Rectal smooth muscle tissue (tissue), 1 donor: ENCODE data around the gene USF1.

Experiments
- H3K27ac ChIP-seq: one replicate; pipeline ENCODE4 v1.7.0; 2013; ENCODE audit warnings: low read depth, low read length, inconsistent platforms
- H3K27me3 ChIP-seq: one replicate; pipeline ENCODE4 v1.7.0; 2013; ENCODE audit warnings: low read length; ENCODE audit not compliant: control insufficient read depth, insufficient read depth
- H3K36me3 ChIP-seq: one replicate; pipeline ENCODE4 v1.7.0; 2013; ENCODE audit warnings: low read length; ENCODE audit not compliant: control insufficient read depth, insufficient read depth
- H3K4me1 ChIP-seq: one replicate; pipeline ENCODE4 v1.7.0; 2013; ENCODE audit warnings: low read length; ENCODE audit not compliant: control insufficient read depth, insufficient read depth
- H3K4me3 ChIP-seq: one replicate; pipeline ENCODE4 v1.7.0; 2013; ENCODE audit warnings: low read length
- H3K9ac ChIP-seq: one replicate; pipeline ENCODE4 v1.7.0; 2013; ENCODE audit warnings: low read length

The USF1 gene

GRCh38 chr1:161085165-161085564 lies 39.4 kb upstream of the USF1 start:
- no peaks in the 10 kb centered on the region for H3K36me3 ChIP-seq
- no peak overlapping the region for H3K27ac ChIP-seq
- H3K4me3 ChIP-seq, result no peak overlapping the region
- no peak overlapping the region for H3K9ac ChIP-seq
- H3K4me1 ChIP-seq, result no peaks in the 10 kb centered on the region
- no peaks in the 10 kb centered on the region for H3K27me3 ChIP-seq

GRCh38 chr1:161084597-161084988 lies 38.8 kb upstream of the USF1 start:
- H3K36me3 ChIP-seq, result no peaks in the 10 kb centered on the region
- H3K27ac ChIP-seq, result no peak overlapping the region
- H3K9ac ChIP-seq, result no peak overlapping the region
- no peaks in the 10 kb centered on the region for H3K4me1 ChIP-seq
- H3K4me3 ChIP-seq, result no peak overlapping the region
- H3K27me3 ChIP-seq, result no peaks in the 10 kb centered on the region

- H3K4me1 ChIP-seq, result no peaks in the 10 kb centered on the region
- H3K27ac ChIP-seq, result no peak overlapping the region
- H3K9ac ChIP-seq, result no peak overlapping the region
- no peak overlapping the region for H3K4me3 ChIP-seq
- H3K36me3 ChIP-seq, result no peaks in the 10 kb centered on the region
- H3K27me3 ChIP-seq, result no peaks in the 10 kb centered on the region
Measured at GRCh38 chr1:161083748-161084596, 38.2 kb upstream of the USF1 start.

- Histone ChIP-seq H3K9ac (no peak overlapping the region), H3K4me1 (no peaks in the 10 kb centered on the region), H3K27me3 (no peaks in the 10 kb centered on the region), H3K36me3 (no peaks in the 10 kb centered on the region), H3K27ac (no peak overlapping the region), H3K4me3 (no peak overlapping the region)
Measured at GRCh38 chr1:161082996-161083747, 37.4 kb upstream of the USF1 start.

- H3K4me3 ChIP-seq, result no peak overlapping the region
- no peak overlapping the region for H3K9ac ChIP-seq
- no peaks in the 10 kb centered on the region for H3K36me3 ChIP-seq
- no peak overlapping the region for H3K27ac ChIP-seq
- H3K27me3 ChIP-seq, result no peaks in the 10 kb centered on the region
- H3K4me1 ChIP-seq, result no peaks in the 10 kb centered on the region
Measured at GRCh38 chr1:161082483-161082882, 36.7 kb upstream of the USF1 start.

GRCh38 chr1:161081519-161081918 lies 35.7 kb upstream of the USF1 start:
- Histone ChIP-seq H3K4me3 (no peak overlapping the region), H3K27ac (no peak overlapping the region), H3K36me3 (no peaks in the 10 kb centered on the region), H3K9ac (no peak overlapping the region), H3K4me1 (no peaks in the 10 kb centered on the region), H3K27me3 (no peaks in the 10 kb centered on the region)

- Histone ChIP-seq H3K4me1 (no peaks in the 10 kb centered on the region), H3K27me3 (no peaks in the 10 kb centered on the region), H3K27ac (no peak overlapping the region), H3K9ac (no peak overlapping the region), H3K36me3 (no peaks in the 10 kb centered on the region), H3K4me3 (no peak overlapping the region)
Measured at GRCh38 chr1:161080441-161081405, 34.9 kb upstream of the USF1 start.

- Histone ChIP-seq H3K36me3 (no peaks in the 10 kb centered on the region), H3K27me3 (no peaks in the 10 kb centered on the region), H3K4me3 (no peak overlapping the region), H3K4me1 (no peaks in the 10 kb centered on the region), H3K27ac (no peak overlapping the region), H3K9ac (no peak overlapping the region)
Measured at GRCh38 chr1:161079436-161080110, 33.8 kb upstream of the USF1 start.

GRCh38 chr1:161077426-161077825 lies 31.6 kb upstream of the USF1 start:
- no peak overlapping the region for H3K4me3 ChIP-seq
- H3K36me3 ChIP-seq, result no peaks in the 10 kb centered on the region

GRCh38 chr1:161076410-161076809 lies 30.6 kb upstream of the USF1 start:
- Histone ChIP-seq H3K36me3 (no peaks in the 10 kb centered on the region), H3K27ac (no peak overlapping the region), H3K4me3 (no peak overlapping the region), H3K4me1 (no peaks in the 10 kb centered on the region), H3K27me3 (no peaks in the 10 kb centered on the region), H3K9ac (no peak overlapping the region)

More at GRCh38 chr1:161077426-161077825, 31.6 kb upstream of the USF1 start:
- Histone ChIP-seq H3K4me1 (no peaks in the 10 kb centered on the region), H3K27ac (no peak overlapping the region), H3K9ac (no peak overlapping the region), H3K27me3 (no peaks in the 10 kb centered on the region)

GRCh38 chr1:161074676-161075368 lies 29.0 kb upstream of the USF1 start:
- no peaks in the 10 kb centered on the region for H3K27me3 ChIP-seq
- no peak overlapping the region for H3K27ac ChIP-seq
- H3K9ac ChIP-seq, result no peak overlapping the region
- H3K4me1 ChIP-seq, result no peaks in the 10 kb centered on the region
- H3K4me3 ChIP-seq, result no peak overlapping the region
- no peaks in the 10 kb centered on the region for H3K36me3 ChIP-seq
